ENCODE measurements around the gene LRRIQ1.
A peak's percentile ranks its signal among the peaks of the same experiment; 100 is the strongest.

Gene LRRIQ1

GRCh38 chr12:85057370-85057963 lies 21.3 kb downstream of the LRRIQ1 start:
- no peaks in the 10 kb centered on the region for H3K79me2 ChIP-seq (ENCODE audit: low read length)
- H3K9ac ChIP-seq (ENCODE audit: low read length), result no peak overlapping the region
- H3K9me3 ChIP-seq (ENCODE audit: insufficient read depth, low read length), result no peaks in the 10 kb centered on the region
- no peaks in the 10 kb centered on the region for H3K36me3 ChIP-seq (replicated peaks; ENCODE audit: low read depth, low read length)
- no peaks in the 10 kb centered on the region for H4K20me1 ChIP-seq (ENCODE audit: insufficient read depth, low read length)
- TF ChIP-seq CTCF (IDR thresholded peaks at IDR 0.05; ENCODE audit: low read depth, low read length) (peak; percentile 74), EZH2phosphoT487 (IDR thresholded peaks at IDR 0.05; ENCODE audit: low read depth) (no peak)
- H3K4me2 ChIP-seq (ENCODE audit: low read length), result no peak overlapping the region
- H3K27ac ChIP-seq (ENCODE audit: low read length), result no peak overlapping the region
- no peak overlapping the region for H3K4me3 ChIP-seq (ENCODE audit: low read length)
- no peak overlapping the region for H2AFZ ChIP-seq (ENCODE audit: low read depth, low read length)
- no peaks in the 10 kb centered on the region for H3K27me3 ChIP-seq (ENCODE audit: low read depth, low read length)
- H3K4me1 ChIP-seq (ENCODE audit: low read length), result peaks cover 37% of the 10 kb centered on the region

- Histone ChIP-seq H4K20me1 (ENCODE audit: insufficient read depth, low read length) (no peaks in the 10 kb centered on the region), H3K27me3 (ENCODE audit: low read depth, low read length) (no peaks in the 10 kb centered on the region), H3K4me2 (ENCODE audit: low read length) (peak overlapping the region; percentile 76), H3K36me3 (replicated peaks; ENCODE audit: low read depth, low read length) (no peaks in the 10 kb centered on the region), H3K4me1 (ENCODE audit: low read length) (peaks cover 37% of the 10 kb centered on the region), H3K9ac (ENCODE audit: low read length) (no peak overlapping the region), H3K79me2 (ENCODE audit: low read length) (no peaks in the 10 kb centered on the region), H3K4me3 (ENCODE audit: low read length) (peak overlapping the region; percentile 43), H3K9me3 (ENCODE audit: insufficient read depth, low read length) (no peaks in the 10 kb centered on the region), H2AFZ (ENCODE audit: low read depth, low read length) (peak overlapping the region; percentile 86), H3K27ac (ENCODE audit: low read length) (peak overlapping the region; percentile 52)
- TF ChIP-seq CTCF (IDR thresholded peaks at IDR 0.05; ENCODE audit: low read depth, low read length), result no peak
- no peak for TF ChIP-seq EZH2phosphoT487 (IDR thresholded peaks at IDR 0.05; ENCODE audit: low read depth)
Measured at GRCh38 chr12:85058339-85058738, 22.2 kb downstream of the LRRIQ1 start.

GRCh38 chr12:85059594-85059993 lies 23.4 kb downstream of the LRRIQ1 start:
- Histone ChIP-seq H3K9ac (ENCODE audit: low read length) (no peak overlapping the region), H3K4me3 (ENCODE audit: low read length) (no peak overlapping the region), H2AFZ (ENCODE audit: low read depth, low read length) (no peak overlapping the region), H4K20me1 (ENCODE audit: insufficient read depth, low read length) (no peaks in the 10 kb centered on the region), H3K27me3 (ENCODE audit: low read depth, low read length) (no peaks in the 10 kb centered on the region), H3K27ac (ENCODE audit: low read length) (no peak overlapping the region), H3K36me3 (replicated peaks; ENCODE audit: low read depth, low read length) (no peaks in the 10 kb centered on the region), H3K4me1 (ENCODE audit: low read length) (peaks cover 37% of the 10 kb centered on the region), H3K9me3 (ENCODE audit: insufficient read depth, low read length) (no peaks in the 10 kb centered on the region), H3K4me2 (ENCODE audit: low read length) (peak overlapping the region; percentile 21; the same call in 1 of the 2 replicates), H3K79me2 (ENCODE audit: low read length) (no peaks in the 10 kb centered on the region)
- TF ChIP-seq CTCF (IDR thresholded peaks at IDR 0.05; ENCODE audit: low read depth, low read length) (no peak), EZH2phosphoT487 (IDR thresholded peaks at IDR 0.05; ENCODE audit: low read depth) (no peak)

- H3K27me3 ChIP-seq (ENCODE audit: low read depth, low read length), result no peaks in the 10 kb centered on the region
- no peak for TF ChIP-seq EZH2phosphoT487 (IDR thresholded peaks at IDR 0.05; ENCODE audit: low read depth)
- no peak for TF ChIP-seq CTCF (IDR thresholded peaks at IDR 0.05; ENCODE audit: low read depth, low read length)
- no peaks in the 10 kb centered on the region for H4K20me1 ChIP-seq (ENCODE audit: insufficient read depth, low read length)
- no peaks in the 10 kb centered on the region for H3K36me3 ChIP-seq (replicated peaks; ENCODE audit: low read depth, low read length)
- no peaks in the 10 kb centered on the region for H3K9me3 ChIP-seq (ENCODE audit: insufficient read depth, low read length)
- no peak overlapping the region for H2AFZ ChIP-seq (ENCODE audit: low read depth, low read length)
- no peak overlapping the region for H3K9ac ChIP-seq (ENCODE audit: low read length)
- H3K4me3 ChIP-seq (ENCODE audit: low read length), result no peak overlapping the region
- H3K79me2 ChIP-seq (ENCODE audit: low read length), result no peaks in the 10 kb centered on the region
- H3K4me2 ChIP-seq (ENCODE audit: low read length), result no peak overlapping the region
- H3K4me1 ChIP-seq (ENCODE audit: low read length), result peaks cover 37% of the 10 kb centered on the region
- H3K27ac ChIP-seq (ENCODE audit: low read length), result no peak overlapping the region
Measured at GRCh38 chr12:85060916-85061315, 24.8 kb downstream of the LRRIQ1 start.
